Urinary bladder (tissue), 4 donors: ENCODE results near the gene AKAP14. TPM values are rescaled to one million over a fixed set of nuclear protein-coding genes. Genes with fewer than 3 reads are reported as not detected.
"Not testable (repeated sequence)": the region's sequence is repeated elsewhere in the genome, so short reads cannot be mapped to it uniquely, and the experiment has no call there.

Source experiments
- DNase-seq: peaks from one replicate; pipeline ENCODE4 v3.0.0-alpha.2; 2015; ENCODE audit errors: extremely low spot score
- H3K27ac ChIP-seq: one replicate; pipeline ENCODE4 v1.5.1; 2013; ENCODE audit warnings: low read depth, mild to moderate bottlenecking, moderate library complexity
- H3K36me3 ChIP-seq: one replicate; pipeline ENCODE4 v1.6.1; 2013; ENCODE audit warnings: mild to moderate bottlenecking, moderate library complexity; ENCODE audit not compliant: insufficient read depth
- H3K4me1 ChIP-seq: one replicate; pipeline ENCODE4 v1.6.1; 2013; ENCODE audit warnings: mild to moderate bottlenecking, moderate library complexity; ENCODE audit not compliant: insufficient read depth
- H3K4me3 ChIP-seq: one replicate; pipeline ENCODE4 v1.5.1; 2013; ENCODE audit warnings: low read depth, low read length
- WGBS: extraction: QIAGEN DNeasy Blood & Tissue Kit; methylation state at CpG from one replicate; pipeline ENCODE4 v1.1.7; 2013; 5-methylcytosine and 5-hydroxymethylcytosine counted together
- polyA plus RNA-seq: library from polyadenylated mRNA; stranded (reverse); fragments of 200-250 nt; gene quantifications from one replicate; pipeline ENCODE4 v1.2.3, GENCODE V29; 2013
- total RNA-seq: library from RNA; depleted of rRNA; stranded (reverse); fragments of >200 nt; gene quantifications from one replicate; pipeline ENCODE4 v1.2.3, GENCODE V29; 2014
- donor health status: healthy with polysubstance abuse.
- donor health status: healthy.

Gene AKAP14
- total and polyA plus RNA-seq, 2 donors, result not detected

- not testable (repeated sequence) for H3K27ac ChIP-seq, H3K4me3 ChIP-seq, H3K36me3 ChIP-seq, H3K4me1 ChIP-seq, DNase-seq
- 87% methylated on average over 32 of the region's 36 CpGs for WGBS
Observed at GRCh38 chrX:119890626-119891025, 5.1 kb upstream of the AKAP14 start.

GRCh38 chrX:119891961-119892692 lies 3.6 kb upstream of the AKAP14 start:
- not testable (repeated sequence) for DNase-seq, H3K27ac ChIP-seq, H3K4me3 ChIP-seq, H3K4me1 ChIP-seq, H3K36me3 ChIP-seq
- 36% methylated on average over 16 of the region's 16 CpGs for WGBS

- WGBS, result 14% methylated on average over 2 of the region's 2 CpGs
- no peak for DNase-seq
- Histone ChIP-seq H3K4me1 (no peaks in the 10 kb centered on the region), H3K36me3 (no peaks in the 10 kb centered on the region), H3K27ac (no peak overlapping the region), H3K4me3 (no peak overlapping the region)
Observed at GRCh38 chrX:119899125-119899524, 3.4 kb downstream of the AKAP14 start.

- H3K36me3 ChIP-seq, result no peaks in the 10 kb centered on the region
- no peak for DNase-seq
- no peak overlapping the region for H3K4me3 ChIP-seq
- WGBS, result 63% methylated on average over 1 of the region's 1 CpG
- H3K27ac ChIP-seq, result no peak overlapping the region
- H3K4me1 ChIP-seq, result no peaks in the 10 kb centered on the region
Observed at GRCh38 chrX:119900976-119901375, 5.3 kb downstream of the AKAP14 start.

GRCh38 chrX:119916310-119916709 lies 20.6 kb downstream of the AKAP14 start:
- Histone ChIP-seq H3K4me1 (no peaks in the 10 kb centered on the region), H3K4me3 (no peak overlapping the region), H3K36me3 (no peaks in the 10 kb centered on the region), H3K27ac (no peak overlapping the region)
- 86% methylated on average over 5 of the region's 5 CpGs for whole genome bisulfite sequencing
- no peak for DNase-seq

GRCh38 chrX:119917877-119918276 lies 22.2 kb downstream of the AKAP14 start:
- 90% methylated on average over 2 of the region's 2 CpGs for WGBS
- Histone ChIP-seq H3K4me1 (no peaks in the 10 kb centered on the region), H3K27ac (no peak overlapping the region), H3K36me3 (no peaks in the 10 kb centered on the region), H3K4me3 (no peak overlapping the region)
- DNase-seq, result no peak

GRCh38 chrX:119919835-119920585 lies 24.3 kb downstream of the AKAP14 start:
- WGBS, result 84% methylated on average over 5 of the region's 5 CpGs
- DNase-seq, result no peak
- Histone ChIP-seq H3K27ac (no peak overlapping the region), H3K4me3 (no peak overlapping the region), H3K4me1 (no peaks in the 10 kb centered on the region), H3K36me3 (no peaks in the 10 kb centered on the region)

GRCh38 chrX:119922391-119922790 lies 26.7 kb downstream of the AKAP14 start:
- not testable (repeated sequence) for H3K27ac ChIP-seq, H3K36me3 ChIP-seq, H3K4me3 ChIP-seq, H3K4me1 ChIP-seq, DNase-seq
- 97% methylated on average over 7 of the region's 7 CpGs for WGBS

- 97% methylated on average over 3 of the region's 3 CpGs for WGBS
- DNase-seq, result no peak
- H3K27ac ChIP-seq, result no peak overlapping the region
- H3K4me1 ChIP-seq, result no peaks in the 10 kb centered on the region
- no peak overlapping the region for H3K4me3 ChIP-seq
- no peaks in the 10 kb centered on the region for H3K36me3 ChIP-seq
Observed at GRCh38 chrX:119935215-119935874, 39.7 kb downstream of the AKAP14 start.

GRCh38 chrX:119941336-119941735 lies 45.6 kb downstream of the AKAP14 start:
- H3K4me1 ChIP-seq, result no peaks in the 10 kb centered on the region
- DNase-seq, result no peak
- no peaks in the 10 kb centered on the region for H3K36me3 ChIP-seq
- no peak overlapping the region for H3K4me3 ChIP-seq
- H3K27ac ChIP-seq, result no peak overlapping the region

GRCh38 chrX:119942173-119942819 lies 46.6 kb downstream of the AKAP14 start:
- peak overlapping the region; percentile 73 for H3K4me3 ChIP-seq
- H3K36me3 ChIP-seq, result no peaks in the 10 kb centered on the region
- 48% methylated on average over 13 of the region's 13 CpGs for WGBS
- no peak overlapping the region for H3K27ac ChIP-seq
- no peaks in the 10 kb centered on the region for H3K4me1 ChIP-seq
- DNase-seq, result no peak

GRCh38 chrX:119942831-119943184 lies 47.1 kb downstream of the AKAP14 start:
- under 1% methylated on average over 14 of the region's 14 CpGs for WGBS
- no peak for DNase-seq
- Histone ChIP-seq H3K4me3 (peak overlapping the region; percentile 73), H3K36me3 (no peaks in the 10 kb centered on the region), H3K27ac (peak overlapping the region; percentile 92), H3K4me1 (no peaks in the 10 kb centered on the region)

GRCh38 chrX:119943185-119943988 lies 47.7 kb downstream of the AKAP14 start, which contains the start of gene NKAP:
NKAP (minus strand) TSS chrX:119943751; CDS start chrX:119943605, 146 bp downstream.
- DNase-seq, result peak; percentile 72
- WGBS, result under 1% methylated on average over 59 of the region's 59 CpGs

More at GRCh38 chrX:119943185-119943988, 47.7 kb downstream of the AKAP14 start, which contains the start of gene NKAP:
- H3K27ac ChIP-seq, result peak within 1 kb of the TSS; percentile 92
- H3K4me1 ChIP-seq, result no peaks in the 10 kb centered on the region
- H3K4me3 ChIP-seq, result peak within 1 kb of the TSS; percentile 73
- no peaks in the 10 kb centered on the region for H3K36me3 ChIP-seq
